ENCODE results near the gene GIMAP5. TPM values are rescaled to one million over a fixed set of nuclear protein-coding genes. Genes with fewer than 3 reads are reported as not detected.

The GIMAP5 gene
- total RNA-seq, 1 experiment from 2014 or later: not detected

DNA sequence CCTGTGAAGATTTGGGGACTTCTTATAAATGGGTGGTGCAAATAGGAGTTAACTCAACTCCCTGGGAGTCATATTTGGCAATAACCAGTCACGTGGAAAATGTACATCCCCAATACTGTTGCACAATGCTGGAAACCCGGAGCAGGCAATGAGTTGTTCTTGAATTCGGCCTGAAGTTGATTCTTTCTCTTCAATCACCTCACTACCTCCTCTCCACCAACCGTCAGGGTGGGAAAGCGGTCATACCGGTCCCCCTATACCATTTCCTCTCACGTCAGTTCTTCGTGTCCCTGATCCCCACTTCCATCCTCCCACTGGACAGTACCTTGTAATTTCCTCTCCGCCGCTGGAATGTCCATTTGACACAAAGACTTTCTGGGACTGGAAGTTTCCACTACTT lies 2.8 kb downstream of the GIMAP5 start:
- TF ChIP-seq EZH2phosphoT487 (IDR thresholded peaks at IDR 0.05; ENCODE audit: borderline replicate concordance, low read length): no peak
- TF ChIP-seq EZH2 (IDR thresholded peaks at IDR 0.05; ENCODE audit: low read length, unreplicated experiment): no peak
- TF ChIP-seq, protein P1, sequence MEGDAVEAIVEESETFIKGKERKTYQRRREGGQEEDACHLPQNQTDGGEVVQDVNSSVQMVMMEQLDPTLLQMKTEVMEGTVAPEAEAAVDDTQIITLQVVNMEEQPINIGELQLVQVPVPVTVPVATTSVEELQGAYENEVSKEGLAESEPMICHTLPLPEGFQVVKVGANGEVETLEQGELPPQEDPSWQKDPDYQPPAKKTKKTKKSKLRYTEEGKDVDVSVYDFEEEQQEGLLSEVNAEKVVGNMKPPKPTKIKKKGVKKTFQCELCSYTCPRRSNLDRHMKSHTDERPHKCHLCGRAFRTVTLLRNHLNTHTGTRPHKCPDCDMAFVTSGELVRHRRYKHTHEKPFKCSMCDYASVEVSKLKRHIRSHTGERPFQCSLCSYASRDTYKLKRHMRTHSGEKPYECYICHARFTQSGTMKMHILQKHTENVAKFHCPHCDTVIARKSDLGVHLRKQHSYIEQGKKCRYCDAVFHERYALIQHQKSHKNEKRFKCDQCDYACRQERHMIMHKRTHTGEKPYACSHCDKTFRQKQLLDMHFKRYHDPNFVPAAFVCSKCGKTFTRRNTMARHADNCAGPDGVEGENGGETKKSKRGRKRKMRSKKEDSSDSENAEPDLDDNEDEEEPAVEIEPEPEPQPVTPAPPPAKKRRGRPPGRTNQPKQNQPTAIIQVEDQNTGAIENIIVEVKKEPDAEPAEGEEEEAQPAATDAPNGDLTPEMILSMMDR (conservative IDR thresholded peaks at IDR 0.05; ENCODE audit: low read depth, low read length): no peak
- H3K36me3 ChIP-seq (ENCODE audit: low read depth, low read length): no peaks in the 10 kb centered on the region
- ChIA-PET CTCF (no interaction called here), POLR2A (ENCODE audit: unreplicated experiment) (no interaction called here)
- no peak overlapping the region for H2AFZ ChIP-seq (ENCODE audit: low read length)
- peaks cover 10% of the 10 kb centered on the region; the same call in 1 of the 2 replicates for H3K4me1 ChIP-seq (ENCODE audit: insufficient read depth, low read length)
- DNase-seq: no peak
- no peaks in the 10 kb centered on the region for H4K20me1 ChIP-seq (ENCODE audit: low read length)
- H3K79me2 ChIP-seq (ENCODE audit: low read length): no peaks in the 10 kb centered on the region
- peaks cover 36% of the 10 kb centered on the region for H3K27me3 ChIP-seq (ENCODE audit: low read length)
- H3F3A ChIP-seq (ENCODE audit: low read length, unreplicated experiment): no peaks in the 10 kb centered on the region
- no peaks in the 10 kb centered on the region for H3K9me2 ChIP-seq (replicated peaks; ENCODE audit: low read length)
- H3K4me3 ChIP-seq (ENCODE audit: low read length): no peak overlapping the region
- no peaks in the 10 kb centered on the region for H3K9me3 ChIP-seq (ENCODE audit: low read length)
- H3K4me2 ChIP-seq (ENCODE audit: low read length): no peak overlapping the region
- no peak overlapping the region for H3K9ac ChIP-seq (ENCODE audit: low read length)
- BruUV-seq (replicated peaks): no TSS peak
- ATAC-seq: no peak
- no peak overlapping the region for H3K27ac ChIP-seq (ENCODE audit: low read length)
- intact Hi-C loops (cut with micrococcal nuclease): no loop called here

DNA sequence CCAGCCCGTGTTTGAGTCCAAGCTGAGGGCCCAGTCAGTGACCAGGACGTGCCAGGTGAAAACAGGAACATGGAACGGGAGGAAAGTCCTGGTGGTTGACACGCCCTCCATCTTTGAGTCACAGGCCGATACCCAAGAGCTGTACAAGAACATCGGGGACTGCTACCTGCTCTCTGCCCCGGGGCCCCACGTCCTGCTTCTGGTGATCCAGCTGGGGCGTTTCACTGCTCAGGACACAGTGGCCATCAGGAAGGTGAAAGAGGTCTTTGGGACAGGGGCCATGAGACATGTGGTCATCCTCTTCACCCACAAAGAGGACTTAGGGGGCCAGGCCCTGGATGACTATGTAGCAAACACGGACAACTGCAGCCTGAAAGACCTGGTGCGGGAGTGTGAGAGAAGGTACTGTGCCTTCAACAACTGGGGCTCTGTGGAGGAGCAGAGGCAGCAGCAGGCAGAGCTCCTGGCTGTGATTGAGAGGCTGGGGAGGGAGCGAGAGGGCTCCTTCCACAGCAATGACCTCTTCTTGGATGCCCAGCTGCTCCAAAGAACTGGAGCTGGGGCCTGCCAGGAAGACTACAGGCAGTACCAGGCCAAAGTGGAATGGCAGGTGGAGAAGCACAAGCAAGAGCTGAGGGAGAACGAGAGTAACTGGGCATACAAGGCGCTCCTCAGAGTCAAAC lies 5.2 kb downstream of the GIMAP5 start:
- TF ChIP-seq EZH2phosphoT487 (IDR thresholded peaks at IDR 0.05; ENCODE audit: borderline replicate concordance, low read length) (no peak), EZH2 (IDR thresholded peaks at IDR 0.05; ENCODE audit: low read length, unreplicated experiment) (no peak)
- TF ChIP-seq, protein P1 (conservative IDR thresholded peaks at IDR 0.05; ENCODE audit: low read depth, low read length): no peak
- CTCF ChIA-PET: no interaction called here
- no peak for ATAC-seq

DNA sequence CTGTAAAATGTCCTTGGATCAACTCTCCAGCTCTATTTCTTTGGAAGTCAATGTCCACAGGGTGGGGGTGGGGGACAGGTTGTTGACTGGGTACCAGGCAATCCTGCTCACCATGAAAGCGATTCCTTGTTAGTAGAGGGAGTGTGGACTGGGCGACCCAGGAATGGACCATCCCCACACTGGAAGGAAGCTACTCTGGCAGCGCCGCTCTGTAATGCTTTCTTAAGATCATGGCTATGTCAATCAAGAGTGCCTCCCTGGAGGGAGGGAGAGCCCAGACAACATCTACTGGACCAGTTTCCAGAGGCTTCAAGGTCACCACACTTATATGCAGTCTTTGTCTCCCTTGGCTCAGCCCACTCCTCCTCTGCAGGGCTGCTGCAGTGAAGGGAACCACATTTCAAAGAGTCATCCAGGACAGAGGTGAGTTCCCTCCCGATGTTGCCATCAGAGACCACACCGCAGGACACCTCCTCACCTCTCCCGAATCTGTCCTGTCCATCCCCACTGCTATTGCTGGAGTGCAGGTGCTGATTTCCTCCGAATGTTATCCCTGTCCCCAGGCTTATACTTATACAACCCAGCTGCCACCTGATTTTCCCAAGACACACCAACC lies 6.9 kb downstream of the GIMAP5 start:
- Histone ChIP-seq H3K79me2 (ENCODE audit: low read length) (no peaks in the 10 kb centered on the region), H3K9me3 (ENCODE audit: low read length) (no peaks in the 10 kb centered on the region), H3K4me3 (ENCODE audit: low read length) (no peak overlapping the region), H2AFZ (ENCODE audit: low read length) (no peak overlapping the region), H3K27me3 (ENCODE audit: low read length) (peaks cover 61% of the 10 kb centered on the region), H3K9me2 (replicated peaks; ENCODE audit: low read length) (no peaks in the 10 kb centered on the region), H3K27ac (ENCODE audit: low read length) (no peak overlapping the region), H4K20me1 (ENCODE audit: low read length) (no peaks in the 10 kb centered on the region), H3F3A (ENCODE audit: low read length, unreplicated experiment) (no peaks in the 10 kb centered on the region), H3K36me3 (ENCODE audit: low read depth, low read length) (no peaks in the 10 kb centered on the region), H3K4me1 (ENCODE audit: insufficient read depth, low read length) (peaks cover 2% of the 10 kb centered on the region; the same call in 1 of the 2 replicates), H3K4me2 (ENCODE audit: low read length) (no peak overlapping the region), H3K9ac (ENCODE audit: low read length) (no peak overlapping the region)
- TF ChIP-seq EZH2phosphoT487 (IDR thresholded peaks at IDR 0.05; ENCODE audit: borderline replicate concordance, low read length): no peak
- TF ChIP-seq EZH2 (IDR thresholded peaks at IDR 0.05; ENCODE audit: low read length, unreplicated experiment): no peak
- TF ChIP-seq, protein P1 (conservative IDR thresholded peaks at IDR 0.05; ENCODE audit: low read depth, low read length): no peak
- ATAC-seq (no peak), DNase-seq (no peak)
- no TSS peak for BruUV-seq (replicated peaks)
- intact Hi-C loops (cut with micrococcal nuclease): no loop called here
- CTCF ChIA-PET: no interaction called here
- POLR2A ChIA-PET (ENCODE audit: unreplicated experiment): no interaction called here

More for the DNA sequence above, 5.2 kb downstream of the GIMAP5 start:
- H3K27ac ChIP-seq (ENCODE audit: low read length): no peak overlapping the region
- no peak overlapping the region for H2AFZ ChIP-seq (ENCODE audit: low read length)
- H3F3A ChIP-seq (ENCODE audit: low read length, unreplicated experiment): no peaks in the 10 kb centered on the region
- no peaks in the 10 kb centered on the region for H3K9me3 ChIP-seq (ENCODE audit: low read length)
- H3K4me3 ChIP-seq (ENCODE audit: low read length): no peak overlapping the region
- no peaks in the 10 kb centered on the region for H3K36me3 ChIP-seq (ENCODE audit: low read depth, low read length)
- POLR2A ChIA-PET (ENCODE audit: unreplicated experiment): no interaction called here
- no peak overlapping the region for H3K4me2 ChIP-seq (ENCODE audit: low read length)
- no TSS peak for BruUV-seq (replicated peaks)
- peaks cover 44% of the 10 kb centered on the region for H3K27me3 ChIP-seq (ENCODE audit: low read length)
- no peaks in the 10 kb centered on the region for H3K9me2 ChIP-seq (replicated peaks; ENCODE audit: low read length)
- no peak for DNase-seq
- no peaks in the 10 kb centered on the region for H4K20me1 ChIP-seq (ENCODE audit: low read length)
- H3K79me2 ChIP-seq (ENCODE audit: low read length): no peaks in the 10 kb centered on the region
- peaks cover 10% of the 10 kb centered on the region; the same call in 1 of the 2 replicates for H3K4me1 ChIP-seq (ENCODE audit: insufficient read depth, low read length)
- H3K9ac ChIP-seq (ENCODE audit: low read length): no peak overlapping the region
- intact Hi-C loops (cut with micrococcal nuclease): no loop called here
